Measurements from ENCODE around the gene PRKG1.
"Not testable (repeated sequence)": the region's sequence is repeated elsewhere in the genome, so short reads cannot be mapped to it uniquely, and the experiment has no call there.

PRKG1 gene

DNA sequence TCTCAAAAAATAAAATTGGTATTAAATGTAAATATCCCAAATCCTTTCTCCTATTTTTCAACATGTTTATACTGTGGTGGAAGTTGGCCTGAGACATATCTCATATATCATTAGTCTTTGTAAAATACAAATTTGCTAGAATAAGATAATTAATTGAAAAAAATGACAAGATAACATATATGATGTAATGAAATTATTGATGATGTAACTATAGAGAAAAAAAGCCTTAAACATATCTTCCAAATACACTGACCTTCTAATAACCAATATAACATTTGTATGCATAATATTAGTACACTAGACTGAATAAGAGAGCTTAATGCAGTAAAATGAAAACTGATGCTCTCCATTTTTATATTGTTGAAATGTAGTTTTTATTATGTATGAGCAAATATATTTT, 104.3 kb downstream of the PRKG1 start:
- DNase-seq, result no peak

DNA sequence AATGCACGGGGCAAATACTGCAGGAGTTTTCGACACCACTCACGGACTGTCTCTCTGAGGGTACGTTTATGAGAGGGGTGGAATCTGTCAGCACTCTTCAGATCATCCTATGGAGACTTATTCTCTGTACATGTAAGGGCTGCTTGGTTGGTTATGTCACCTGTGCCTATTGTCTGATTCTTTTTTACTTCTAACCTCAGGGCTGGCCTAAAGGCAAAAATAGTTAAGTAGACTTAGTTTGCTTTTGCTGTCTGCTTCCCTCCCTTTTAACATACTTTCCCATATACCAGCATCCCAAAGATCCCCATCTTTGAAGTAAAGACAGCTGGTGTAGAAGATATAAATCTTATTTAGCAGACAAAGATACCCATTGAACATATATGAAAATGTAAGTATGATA, 105.9 kb downstream of the PRKG1 start:
- DNase-seq, result no peak

DNA sequence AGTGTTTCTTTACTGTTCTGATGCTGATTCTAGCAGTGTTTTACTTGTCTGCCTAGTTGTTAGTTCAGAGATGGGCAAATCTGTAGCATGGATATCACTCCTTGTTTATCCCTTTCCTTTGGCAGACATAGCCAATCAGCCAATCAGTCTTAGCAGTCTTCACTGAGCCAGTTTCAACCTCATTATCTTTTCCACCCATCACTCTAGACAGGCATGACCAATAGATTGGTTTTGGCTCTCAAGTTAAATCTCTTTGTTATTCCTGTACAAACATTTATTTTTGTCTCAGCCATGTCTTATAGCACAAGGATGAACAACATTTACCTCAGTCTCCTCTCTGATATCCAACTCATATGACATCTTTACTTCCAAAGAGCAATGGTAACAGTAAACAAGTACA, 109.5 kb downstream of the PRKG1 start:
- no peak for DNase-seq

DNA sequence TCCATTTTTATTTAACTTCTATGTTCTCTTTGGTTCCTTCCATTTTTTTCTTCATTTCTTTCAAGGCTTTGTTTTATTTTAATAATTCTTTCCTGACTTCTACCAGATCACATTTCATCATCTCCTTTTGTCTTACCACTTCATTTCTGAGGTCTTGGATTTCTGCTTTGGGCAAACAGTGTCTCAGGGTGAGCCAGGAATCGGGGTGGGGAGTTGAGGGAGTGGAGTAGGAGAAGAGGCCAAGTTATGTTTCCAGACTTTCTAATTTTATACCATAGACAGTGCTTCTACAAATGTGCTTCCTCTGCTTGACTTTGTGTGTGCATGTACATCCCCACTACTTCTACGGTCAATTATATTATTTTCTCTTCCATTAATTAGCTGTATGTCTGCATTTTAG, 112.1 kb downstream of the PRKG1 start:
- DNase-seq, result no peak

DNA sequence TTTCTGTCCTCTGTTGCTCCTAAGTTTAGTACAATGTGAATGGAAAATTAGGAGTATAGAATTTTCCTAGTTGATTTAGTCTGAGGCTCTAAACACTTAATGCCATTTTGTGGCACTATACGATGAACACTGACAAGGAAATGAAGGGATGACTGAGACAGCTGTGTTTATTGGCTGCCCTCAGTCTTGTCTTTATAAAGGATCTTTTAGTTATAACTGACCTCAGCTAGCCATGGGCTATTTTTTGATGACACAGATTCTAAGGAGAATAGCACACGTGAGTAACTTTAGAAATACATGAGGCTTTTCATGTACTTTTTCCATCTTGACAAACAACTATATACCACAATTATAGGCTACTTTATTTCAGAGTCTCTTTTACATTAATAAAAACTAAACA, 113.7 kb downstream of the PRKG1 start:
- no peak for DNase-seq

DNA sequence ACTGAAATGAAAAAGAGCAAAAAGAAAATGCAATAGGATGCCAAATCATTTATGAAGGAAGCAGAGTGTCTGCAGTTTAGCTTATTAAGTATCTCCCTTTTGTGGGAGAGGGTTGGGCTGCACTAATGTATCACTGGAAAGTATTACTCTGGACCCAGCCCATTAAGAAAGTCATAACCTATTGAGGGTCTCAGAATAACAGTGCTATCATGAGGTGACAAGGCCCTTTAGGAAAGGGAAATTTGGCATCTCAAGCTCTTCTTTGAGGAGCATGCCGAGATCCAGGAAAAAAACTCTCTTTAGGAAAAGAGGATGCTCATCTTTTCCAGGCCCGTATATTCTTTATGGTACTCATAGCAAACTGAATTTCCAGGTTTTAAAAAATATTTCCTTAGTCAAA, 114.6 kb downstream of the PRKG1 start:
- DNase-seq, result no peak

DNA sequence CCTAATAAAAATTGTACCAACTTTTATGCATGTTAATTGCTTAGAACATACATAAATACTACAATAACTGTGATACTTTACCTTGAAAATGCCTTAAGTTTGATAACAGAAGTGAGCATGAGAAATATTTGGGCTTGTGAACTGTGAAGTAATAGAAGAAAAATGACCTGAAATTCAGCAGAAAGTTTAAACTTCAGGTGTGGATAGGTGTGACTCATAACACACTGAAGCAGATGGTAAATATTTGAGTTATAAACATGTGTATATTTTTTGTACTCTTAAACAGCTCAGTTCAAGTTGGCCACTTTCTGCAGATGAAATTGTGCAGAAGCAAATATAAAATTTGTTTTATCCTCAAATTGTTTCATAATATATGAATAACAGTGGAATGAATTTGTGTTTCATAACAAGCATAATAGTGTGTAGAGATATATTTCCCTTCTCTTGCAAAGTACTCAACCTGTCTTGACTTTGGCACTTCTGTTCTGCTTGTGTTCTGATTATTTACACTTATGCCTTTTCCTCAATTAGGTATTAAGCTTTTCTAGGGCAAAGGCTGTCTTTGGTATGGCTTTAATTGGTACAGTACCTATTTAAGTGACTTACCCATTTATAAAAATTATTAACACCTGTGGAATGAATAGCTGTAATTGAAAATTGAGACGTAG, 122.4 kb downstream of the PRKG1 start:
- DNase-seq, result no peak

DNA sequence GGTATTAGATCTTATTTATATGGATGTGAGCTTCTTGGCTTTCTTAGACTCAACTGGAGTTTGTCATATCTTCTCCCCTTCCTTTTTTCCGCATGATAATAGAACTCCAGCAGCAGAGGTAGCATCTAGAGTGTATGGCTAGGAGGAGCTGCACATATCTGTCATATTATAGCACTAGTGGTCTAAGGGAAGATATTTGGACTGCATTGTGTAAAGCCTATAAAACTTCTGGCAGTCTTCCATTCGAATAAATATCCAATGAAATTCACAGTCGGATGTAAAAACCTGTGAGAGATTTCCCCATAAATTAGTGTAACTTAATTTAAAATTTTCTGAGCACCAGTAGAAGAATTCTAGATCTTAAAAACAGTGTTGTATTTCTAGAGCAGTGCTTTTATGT, 123.9 kb downstream of the PRKG1 start:
- DNase-seq, result no peak

DNA sequence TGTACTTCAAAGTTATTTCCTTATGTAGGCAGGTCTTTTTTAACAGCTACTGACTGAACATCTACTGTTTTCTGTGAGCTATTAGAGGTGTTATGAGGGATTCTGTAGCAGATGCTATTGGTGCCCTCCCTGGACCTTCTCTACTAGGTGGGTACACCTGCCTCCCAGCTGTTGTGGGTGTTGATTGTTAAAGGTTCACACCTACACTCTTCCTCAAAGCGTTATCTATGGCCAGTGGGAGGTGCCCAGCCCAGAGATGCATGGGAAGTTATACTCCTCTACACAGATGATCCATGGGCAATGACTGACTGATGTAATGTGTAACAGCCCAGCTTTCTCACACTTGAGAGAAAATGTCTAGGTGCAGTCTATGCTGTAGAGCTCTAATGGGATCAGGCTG, 127.7 kb downstream of the PRKG1 start:
- no peak for DNase-seq

DNA sequence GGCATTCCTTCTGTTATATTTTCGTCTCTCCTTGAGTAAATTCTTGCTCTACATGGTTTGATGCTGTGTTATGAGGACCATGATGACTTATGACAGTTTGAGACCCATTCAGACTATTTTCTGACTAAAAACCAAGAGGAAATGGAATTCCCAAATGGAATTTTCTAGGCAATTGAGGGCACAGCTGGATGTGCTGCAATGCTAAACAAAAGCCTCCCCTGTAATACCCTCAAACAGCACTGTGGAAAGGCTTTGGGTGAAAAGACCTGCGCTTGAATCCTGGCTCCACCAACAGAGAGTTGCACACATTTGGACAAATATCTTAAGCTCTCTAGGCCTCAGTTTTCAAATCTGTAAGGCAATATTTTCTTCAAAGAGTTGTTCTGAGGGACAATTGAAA, 129.1 kb downstream of the PRKG1 start:
- no peak for DNase-seq

DNA sequence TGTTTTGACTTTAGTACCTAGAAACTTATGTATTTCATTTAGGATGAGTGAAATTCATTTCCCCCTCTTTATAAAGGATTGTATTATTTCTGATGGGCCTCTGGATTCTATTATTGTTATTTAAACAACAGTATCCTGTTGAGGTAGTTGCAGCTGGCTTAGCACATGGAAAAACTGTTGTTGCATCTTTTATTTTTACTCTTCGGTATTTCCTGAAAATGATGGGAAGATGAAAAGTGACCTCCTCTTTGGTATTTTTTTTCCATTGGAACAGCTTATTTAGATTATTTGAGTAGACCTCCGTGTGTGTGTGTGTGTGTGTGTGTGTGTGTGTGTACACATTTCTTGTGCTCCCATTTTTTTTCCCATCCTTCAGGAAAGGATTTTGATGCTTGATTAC, 129.8 kb downstream of the PRKG1 start:
- no peak for DNase-seq

DNA sequence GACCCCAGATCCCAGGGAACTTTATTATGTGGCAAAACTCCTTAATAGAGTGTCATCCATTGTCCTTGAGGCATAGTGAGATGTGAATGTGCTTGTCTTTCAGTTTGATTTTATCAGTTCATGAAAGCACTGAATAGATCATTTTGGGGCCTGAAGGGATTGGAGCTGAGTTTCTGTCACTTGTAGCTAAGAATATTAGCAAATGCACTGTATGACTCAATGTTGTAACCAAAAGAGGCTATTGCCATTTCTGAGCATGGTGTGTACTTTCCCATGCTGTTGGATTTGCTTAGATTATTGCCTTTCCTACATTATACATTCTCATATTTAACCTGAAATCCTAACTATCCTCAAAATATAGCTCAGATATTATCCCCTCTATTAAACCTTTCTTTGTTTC, 130.4 kb downstream of the PRKG1 start:
- DNase-seq, result peak; percentile 11

DNA sequence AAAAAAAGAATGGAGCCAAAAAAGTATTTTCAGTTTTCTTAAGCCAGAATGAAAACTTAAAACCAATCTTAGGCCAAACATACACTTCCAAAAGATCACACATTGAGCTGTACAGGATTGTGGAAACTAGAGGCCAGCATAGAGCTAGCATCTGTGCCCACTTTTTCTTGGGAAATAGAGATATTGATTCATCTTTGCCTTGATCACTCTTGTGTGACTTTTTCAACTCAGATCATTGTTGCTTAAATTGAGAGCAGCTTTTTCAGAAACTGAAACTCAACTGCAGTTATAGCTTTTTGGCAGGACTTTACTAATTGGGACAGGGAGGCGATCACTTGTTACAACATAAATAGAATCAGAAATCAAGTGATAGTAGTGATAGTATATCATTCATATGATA, 132.2 kb downstream of the PRKG1 start:
- no peak for DNase-seq

DNA sequence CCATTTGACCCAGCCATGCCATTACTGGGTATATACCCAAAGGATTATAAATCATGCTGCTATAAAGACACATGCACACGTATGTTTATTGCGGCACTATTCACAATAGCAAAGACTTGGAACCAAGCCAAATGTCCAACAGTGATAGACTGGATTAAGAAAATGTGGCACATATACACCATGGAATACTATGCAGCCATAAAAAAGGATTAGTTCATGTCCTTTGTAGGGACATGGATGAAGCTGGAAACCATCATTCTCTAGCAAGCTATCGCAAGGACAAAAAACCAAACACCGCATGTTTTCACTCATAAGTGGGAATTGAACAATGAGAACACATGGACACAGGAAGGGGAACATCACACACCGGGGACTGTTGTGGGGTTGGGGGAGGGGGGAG, 138.7 kb downstream of the PRKG1 start:
- not testable (repeated sequence) for DNase-seq

DNA sequence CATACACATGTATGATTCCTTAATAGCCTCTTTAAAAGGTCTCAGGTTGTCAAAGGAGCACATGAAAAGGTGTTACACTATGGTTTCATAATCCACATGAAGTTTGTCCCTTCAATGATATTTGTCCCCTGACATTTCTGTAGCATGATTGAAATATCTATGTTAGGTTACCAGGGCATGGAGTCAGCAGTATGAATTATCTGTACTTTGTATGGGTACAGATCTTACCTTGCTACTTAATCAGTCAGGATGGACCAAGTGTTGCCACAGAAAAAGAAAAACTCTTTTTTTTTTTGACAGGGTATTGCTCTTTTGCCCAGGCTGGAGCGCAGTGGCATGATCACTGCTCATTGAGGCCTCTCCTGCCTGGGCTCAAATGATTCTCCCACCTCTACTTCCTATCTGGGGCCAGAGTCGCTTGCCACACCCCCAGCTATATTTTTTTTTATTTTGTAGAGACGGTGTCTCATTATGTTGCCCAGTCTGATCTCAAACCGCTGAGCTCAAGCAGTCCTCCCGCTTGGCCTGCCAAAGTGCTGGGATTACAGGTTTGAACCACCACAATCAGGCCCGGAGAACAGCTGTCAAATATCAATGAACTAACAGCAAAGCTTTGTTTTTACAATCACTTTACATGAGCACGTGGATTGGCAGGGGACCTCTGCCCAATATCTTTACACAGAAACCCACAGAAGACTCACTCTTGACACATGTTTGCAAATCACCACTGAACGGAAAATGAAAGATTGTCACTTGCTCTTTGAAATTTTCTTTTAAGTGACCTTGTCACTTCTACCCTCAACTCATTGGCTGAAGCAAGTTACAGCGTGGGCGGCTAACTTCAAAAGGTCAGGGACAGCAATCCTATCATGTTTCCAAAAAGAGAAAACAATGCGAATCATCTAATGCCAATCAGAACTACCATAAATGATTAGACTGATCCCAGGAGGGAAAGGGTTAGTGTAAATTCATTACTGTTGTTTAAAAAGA, 140.2 kb downstream of the PRKG1 start:
- DNase-seq, result no peak

DNA sequence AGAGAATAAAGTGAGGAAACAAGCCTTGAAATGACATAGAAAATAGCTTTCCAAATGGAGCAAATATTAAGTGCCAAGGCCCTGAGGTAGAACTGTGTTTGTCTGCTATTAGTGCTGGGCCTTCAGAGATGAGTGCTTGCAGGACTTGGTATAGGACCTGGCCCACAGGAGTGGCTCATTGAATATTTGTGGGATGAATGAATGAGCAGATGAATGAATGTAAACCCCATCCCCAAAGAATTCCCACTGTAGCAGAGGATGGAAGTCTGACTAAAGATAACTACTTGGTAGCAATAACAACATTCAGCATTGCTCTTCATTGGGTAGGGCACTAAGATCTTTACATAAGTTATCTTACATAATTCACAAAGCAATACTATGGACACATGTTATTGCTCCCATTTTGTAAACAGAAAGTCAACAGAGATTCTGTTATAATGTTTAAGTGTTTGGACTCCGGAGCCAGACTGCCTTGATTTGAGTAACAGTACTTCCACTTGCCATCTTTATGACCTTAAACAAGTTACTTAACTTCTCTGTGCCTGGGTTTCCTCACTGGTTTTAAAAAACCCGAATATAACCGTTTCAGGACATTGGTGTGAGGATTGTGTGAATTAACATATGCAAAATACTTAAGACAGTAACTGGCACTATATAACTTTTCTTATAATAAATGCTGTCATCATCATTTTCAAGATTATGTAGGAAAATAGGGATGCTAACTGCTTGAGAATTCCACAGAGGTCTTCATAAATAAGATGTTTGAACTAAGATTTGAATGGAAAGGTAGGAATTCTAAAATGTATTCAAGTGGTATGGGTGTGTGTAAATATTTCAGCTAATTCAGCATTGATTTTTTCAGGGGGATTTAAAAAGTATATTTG, 141.9 kb downstream of the PRKG1 start:
- peak; percentile 56 for DNase-seq

DNA sequence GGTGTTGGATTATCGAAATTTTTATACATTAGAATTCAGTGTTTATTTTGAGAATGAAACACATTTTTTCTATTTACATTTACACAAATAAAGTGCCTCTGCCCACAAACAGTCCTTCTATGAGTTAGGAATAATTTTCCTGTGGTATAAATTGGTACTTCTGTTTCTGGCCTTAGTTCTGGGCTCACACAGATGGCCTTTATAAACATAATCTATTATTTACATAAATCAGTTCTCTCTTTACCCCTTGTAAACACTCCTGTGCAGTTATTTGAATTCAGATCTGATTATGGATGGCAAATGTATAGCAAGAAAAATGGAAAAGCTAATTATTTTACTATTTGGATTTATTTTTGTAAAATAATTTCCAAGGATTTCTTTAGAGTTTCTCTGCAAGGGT, 143.2 kb downstream of the PRKG1 start:
- no peak for DNase-seq

DNA sequence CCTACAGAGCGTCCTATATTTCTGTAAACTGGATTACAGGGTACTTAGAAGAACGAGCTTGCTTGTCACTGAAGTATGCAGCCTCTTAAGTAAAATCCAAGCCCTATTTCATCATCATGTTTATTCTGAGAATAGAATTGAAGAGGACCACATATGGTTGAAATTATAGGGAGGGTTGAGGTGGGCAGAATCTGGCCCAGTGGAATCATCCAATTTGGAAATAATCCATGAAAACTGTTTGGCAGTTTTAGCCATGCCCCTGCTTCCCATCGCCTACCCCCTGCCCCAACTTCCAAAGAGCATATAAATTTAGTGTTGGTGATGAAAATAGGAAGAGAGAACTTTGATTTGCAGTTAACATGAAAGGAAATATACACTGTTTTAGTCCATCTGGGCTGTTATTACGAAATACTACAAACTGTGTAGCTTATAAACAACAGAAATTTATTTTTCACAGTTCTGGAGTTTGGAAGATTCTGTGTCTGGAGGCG, 150.4 kb downstream of the PRKG1 start:
- peak; percentile 88 for DNase-seq

DNA sequence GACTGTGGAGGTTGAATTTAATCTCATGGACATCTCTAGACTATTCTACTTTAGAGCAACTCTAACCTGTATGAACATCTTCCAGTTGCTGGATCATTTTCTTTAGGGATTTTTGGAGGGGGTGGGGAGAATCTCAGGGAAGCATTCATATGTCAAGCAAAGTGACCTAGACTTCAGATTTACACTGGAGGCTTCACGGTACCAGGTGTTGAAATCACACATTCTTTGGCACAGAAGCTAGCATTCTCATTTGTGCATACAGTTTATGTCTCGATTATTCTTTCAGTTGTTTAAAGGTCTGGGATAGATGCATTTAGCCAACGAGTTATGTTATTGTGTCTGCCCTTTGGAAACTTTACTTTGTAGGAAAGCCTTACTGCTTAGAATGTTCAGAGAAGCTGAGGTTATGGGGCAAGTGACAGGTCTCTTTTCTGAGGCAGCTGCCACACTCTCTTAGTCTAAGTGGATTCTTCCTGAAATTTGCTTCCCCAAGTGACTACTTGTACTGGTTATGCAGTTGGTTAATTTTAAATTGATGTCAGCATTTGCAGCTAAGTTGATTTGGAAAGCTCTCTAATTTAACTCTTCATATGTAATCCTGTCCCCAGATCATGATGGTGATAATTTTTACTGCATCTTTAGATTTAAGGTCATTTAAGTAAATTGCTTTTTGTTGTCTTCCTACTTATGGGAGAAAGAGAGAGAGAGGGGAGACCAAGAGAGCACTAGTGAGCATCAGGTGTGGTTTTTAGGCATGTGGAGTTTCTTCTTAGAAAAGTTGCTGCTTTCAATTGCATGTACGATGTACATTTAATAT, 153.8 kb downstream of the PRKG1 start:
- DNase-seq, result no peak

DNA sequence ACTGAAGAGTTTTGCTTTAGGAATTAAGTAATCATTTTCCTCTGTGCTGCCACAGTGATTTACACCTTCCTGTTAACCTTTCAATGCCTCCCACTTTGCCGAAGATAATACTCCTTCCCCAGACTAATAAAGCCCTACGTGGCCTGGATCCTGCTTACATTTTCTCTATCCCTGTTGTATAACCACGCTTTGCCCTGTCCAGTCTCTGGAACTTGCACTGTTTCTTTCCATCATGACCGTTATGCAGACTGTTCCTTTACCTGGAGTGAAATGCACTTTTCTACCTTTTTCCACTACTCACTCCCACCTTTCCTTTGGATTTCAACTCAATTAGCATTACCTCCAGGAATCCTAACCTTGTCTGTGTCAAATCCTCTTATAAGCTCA, 154.4 kb downstream of the PRKG1 start:
- DNase-seq, result no peak

DNA sequence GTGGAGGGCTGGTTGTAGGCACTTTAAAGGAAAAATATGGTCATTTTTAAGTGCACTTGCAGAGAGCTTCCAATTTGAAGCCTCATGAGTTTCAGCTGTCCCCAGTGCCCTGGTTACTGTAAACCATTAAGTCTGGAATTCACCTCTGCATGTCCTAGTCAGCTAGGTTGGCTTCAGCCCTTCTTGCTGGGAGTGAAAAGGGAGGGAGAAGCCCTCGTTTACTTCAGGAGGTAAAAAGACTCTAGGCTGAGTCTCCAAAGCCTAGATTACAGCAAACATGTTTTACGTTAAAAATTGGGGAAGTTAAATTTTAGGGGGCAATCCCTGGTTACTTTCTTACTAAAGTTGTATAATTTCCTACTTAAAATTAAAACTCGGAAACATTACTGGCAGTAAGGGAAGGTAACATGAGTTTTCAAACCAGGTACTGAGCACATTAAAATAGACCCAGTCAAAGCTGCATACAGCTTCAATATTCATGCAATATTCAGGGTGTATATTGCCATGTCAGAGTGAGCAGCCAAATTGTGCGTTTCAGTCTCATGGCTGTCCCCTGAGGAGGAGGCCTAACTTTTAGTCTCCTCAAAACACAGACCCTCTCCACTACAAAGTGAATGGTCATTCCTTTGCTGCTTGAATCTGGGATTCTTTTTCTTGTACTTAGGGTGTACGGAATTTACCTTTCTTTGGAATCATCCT, 156.7 kb downstream of the PRKG1 start:
- no peak for DNase-seq

DNA sequence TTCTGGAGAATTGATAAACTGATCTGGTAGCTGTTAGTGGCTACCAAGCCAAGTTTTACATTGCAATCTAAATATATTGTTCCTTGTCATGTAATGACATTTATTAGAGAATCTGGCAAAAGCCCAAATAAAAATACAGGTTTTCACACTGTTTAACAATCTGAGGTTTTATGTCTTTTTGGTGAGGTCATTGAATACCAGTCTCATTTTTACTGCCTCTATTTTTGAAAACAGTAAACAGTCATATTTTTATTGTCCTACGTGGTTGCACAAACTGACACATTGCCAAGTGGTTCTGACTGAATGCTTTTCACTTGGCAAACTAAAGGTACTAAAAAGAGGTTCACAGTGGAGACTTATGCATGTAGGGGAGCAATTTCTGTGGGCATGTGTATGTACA, 157.5 kb downstream of the PRKG1 start:
- DNase-seq, result peak; percentile 41
